DMS79 treated with DMSO at 0.1 percent for 48 hours (cell line): ENCODE measurements around the gene TPRN.

ENCODE experiments used
- DNase-seq: peaks from one replicate; lab custom pipeline; 2025; lab: John Stamatoyannopoulos, UW

TPRN gene

DNA sequence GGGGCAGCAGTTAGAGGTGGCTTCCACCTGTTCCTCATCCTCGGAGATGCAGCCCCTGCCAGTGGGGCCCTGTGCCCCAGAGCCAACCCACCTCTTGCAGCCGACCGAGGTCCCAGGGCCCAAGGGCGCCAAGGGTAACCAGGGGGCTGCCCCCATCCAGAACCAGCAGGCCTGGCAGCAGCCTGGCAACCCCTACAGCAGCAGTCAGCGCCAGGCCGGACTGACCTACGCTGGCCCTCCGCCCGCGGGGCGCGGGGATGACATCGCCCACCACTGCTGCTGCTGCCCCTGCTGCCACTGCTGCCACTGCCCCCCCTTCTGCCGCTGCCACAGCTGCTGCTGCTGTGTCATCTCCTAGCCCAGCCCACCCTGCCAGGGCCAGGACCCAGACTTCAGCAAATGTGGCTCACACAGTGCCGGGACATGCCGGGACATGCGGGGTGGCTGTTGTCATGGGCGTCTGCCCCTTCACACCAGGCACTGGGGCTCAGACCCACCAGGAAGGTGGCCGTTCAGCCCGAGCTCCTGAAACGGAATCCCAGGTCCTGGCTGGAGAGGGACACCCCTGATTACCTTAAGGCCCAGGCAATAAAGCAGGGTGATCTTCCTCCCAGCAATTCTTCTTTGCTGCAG is 25.3 kb upstream of the TPRN start:
- no peak for DNase-seq

DNA sequence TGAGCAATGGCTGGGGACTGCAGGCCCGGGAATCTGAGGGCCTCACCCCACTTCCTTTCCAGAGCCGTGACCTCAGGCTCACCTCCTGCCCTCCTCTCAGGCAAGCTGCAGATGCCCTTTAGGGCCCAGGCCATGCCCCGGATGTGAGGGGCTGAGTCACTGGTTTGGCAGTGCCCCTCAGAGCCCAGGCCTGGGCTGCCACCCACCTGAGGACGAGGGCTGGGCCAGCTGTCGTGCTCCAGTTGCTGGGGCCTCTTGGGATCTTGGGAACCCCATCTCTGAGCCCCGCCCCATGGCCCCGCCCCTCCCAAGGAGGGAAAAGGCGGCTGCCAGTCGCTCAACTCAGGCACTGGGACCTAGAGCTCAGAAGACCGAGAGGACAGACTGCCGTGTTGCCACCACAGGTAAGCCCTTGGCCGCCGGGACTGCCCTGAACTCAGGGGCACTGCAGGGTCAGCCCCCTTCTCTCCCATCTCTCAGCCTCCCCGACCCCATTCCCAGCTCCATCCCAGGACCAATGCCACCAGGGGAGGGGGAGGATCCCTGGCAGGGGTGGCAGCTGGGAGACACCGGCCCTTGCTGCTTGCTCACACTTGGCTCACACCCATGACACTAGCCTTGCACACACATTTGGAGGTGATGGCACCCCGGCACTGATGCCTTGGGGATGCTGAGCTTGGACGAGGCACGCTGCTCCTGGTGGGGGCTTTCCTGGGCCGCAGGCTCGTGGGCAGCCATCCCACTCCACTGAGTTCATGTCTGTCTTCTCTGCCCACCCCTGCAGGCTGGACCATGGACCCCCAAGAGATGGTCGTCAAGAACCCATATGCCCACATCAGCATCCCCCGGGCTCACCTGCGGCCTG is 24.5 kb upstream of the TPRN start, which contains the start of gene CYSRT1:
Gene CYSRT1 (plus strand): TSS at position 345 of the 865 bp plus-strand sequence. CDS start 448 bp downstream, at position 793.
- no peak for DNase-seq

GRCh38 chr9:137223078-137223970 is 22.8 kb upstream of the TPRN start:
- DNase-seq: peak; percentile 93

- no peak for DNase-seq
Observed at GRCh38 chr9:137222190-137223077, 21.9 kb upstream of the TPRN start, which contains the start of gene RNF208. Gene RNF208 (minus strand): TSS chr9:137222240. CDS start chr9:137221212, 1,028 bp downstream.

GRCh38 chr9:137221506-137222111 is 21.1 kb upstream of the TPRN start:
- peak; percentile 10 for DNase-seq

- DNase-seq: no peak
Observed at GRCh38 chr9:137221095-137221505, 20.6 kb upstream of the TPRN start.

DNA sequence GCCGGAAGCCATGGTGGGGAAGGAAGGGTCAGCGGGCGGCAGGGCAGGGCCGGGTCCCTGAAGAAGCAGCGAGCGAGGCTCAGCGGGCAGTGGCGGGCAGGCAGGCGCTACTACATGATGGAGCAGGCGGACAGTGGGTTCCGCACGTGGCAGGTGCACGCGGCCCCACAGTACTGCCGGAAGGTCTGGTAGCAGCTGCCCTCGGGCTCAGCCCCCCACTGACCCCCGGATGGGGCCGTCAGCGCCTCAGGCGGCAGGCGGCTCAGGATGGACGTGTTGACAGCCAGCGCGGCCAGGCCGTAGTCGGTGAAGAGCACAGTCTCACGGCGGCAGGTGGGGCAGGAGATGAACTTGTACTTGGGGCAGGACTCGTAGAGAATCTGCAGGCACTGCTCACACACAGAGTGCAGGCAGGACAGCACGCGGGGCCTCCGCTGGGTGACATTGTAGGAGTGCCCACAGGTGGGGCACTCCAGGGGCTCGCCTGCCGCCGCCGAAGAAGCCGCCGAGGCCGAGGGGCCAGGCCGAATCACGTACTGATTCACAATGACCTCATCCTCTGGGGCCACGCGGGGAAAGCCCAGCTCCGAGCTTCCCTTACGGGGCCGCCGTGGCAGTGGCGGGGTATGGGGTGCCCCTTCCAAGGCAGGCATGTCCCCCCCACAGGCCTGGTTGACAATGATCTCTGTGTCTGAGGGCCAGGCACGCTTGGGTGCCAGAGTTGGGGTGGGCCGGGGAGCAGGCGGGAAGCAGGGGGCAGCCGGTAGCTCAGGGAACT is 20.0 kb upstream of the TPRN start:
- no peak for DNase-seq

GRCh38 chr9:137219757-137220316 is 19.3 kb upstream of the TPRN start:
- no peak for DNase-seq

GRCh38 chr9:137218754-137219271 is 18.3 kb upstream of the TPRN start:
- no peak for DNase-seq

- no peak for DNase-seq
Observed at GRCh38 chr9:137218212-137218753, 17.7 kb upstream of the TPRN start.

GRCh38 chr9:137217276-137218211 is 17.0 kb upstream of the TPRN start:
- DNase-seq: no peak

GRCh38 chr9:137216188-137216965 is 15.8 kb upstream of the TPRN start:
- DNase-seq: no peak

DNA sequence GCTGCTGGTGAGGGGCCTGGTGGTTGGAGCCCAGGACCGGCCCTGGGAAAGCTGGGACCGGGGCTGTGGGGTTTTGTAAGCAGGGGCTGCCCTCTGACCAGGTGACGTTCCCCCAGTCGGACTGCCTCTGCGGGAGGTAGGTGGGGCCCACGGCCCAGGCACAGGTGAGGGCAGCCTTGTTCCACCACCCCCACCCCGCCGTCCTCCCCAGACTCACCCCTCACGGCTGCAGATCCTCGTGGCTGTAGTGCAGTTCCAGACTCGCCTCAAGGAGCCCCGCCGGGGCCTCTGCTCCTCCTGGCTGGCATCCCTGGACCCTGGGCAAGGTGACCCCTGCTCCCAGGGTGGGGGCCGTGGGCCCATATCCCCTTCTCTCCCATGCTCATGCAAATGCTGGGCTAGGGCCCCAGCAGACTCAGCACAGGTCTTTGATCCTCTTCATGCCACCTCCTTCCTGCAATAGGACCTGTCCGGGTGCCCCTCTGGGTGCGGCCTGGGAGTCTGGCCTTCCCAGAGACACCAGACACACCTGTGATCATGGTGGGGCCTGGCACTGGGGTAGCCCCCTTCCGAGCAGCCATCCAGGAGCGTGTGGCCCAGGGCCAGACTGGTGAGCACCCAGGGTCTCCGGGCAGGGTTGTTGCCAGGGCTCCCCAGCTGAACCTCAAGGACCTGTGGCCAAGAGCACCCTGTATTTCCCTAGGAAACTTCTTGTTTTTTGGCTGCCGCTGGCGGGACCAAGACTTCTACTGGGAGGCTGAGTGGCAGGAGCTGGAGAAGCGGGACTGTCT is 14.8 kb upstream of the TPRN start:
- no peak for DNase-seq

DNA sequence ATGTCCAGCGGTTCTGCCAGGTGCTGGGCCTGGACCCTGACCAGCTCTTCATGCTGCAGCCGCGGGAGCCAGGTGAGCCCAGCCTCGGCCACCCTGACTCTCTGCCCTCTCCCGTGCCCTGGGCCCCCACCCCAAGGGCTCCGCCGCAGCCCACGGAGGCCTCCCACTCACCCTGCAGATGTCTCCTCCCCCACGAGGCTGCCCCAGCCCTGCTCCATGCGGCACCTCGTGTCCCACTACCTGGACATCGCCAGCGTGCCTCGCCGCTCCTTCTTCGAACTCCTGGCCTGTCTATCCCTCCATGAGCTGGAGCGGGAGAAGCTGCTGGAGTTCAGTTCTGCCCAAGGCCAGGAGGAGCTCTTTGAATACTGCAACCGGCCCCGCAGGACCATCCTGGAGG is 14.1 kb upstream of the TPRN start:
- DNase-seq: no peak

DNA sequence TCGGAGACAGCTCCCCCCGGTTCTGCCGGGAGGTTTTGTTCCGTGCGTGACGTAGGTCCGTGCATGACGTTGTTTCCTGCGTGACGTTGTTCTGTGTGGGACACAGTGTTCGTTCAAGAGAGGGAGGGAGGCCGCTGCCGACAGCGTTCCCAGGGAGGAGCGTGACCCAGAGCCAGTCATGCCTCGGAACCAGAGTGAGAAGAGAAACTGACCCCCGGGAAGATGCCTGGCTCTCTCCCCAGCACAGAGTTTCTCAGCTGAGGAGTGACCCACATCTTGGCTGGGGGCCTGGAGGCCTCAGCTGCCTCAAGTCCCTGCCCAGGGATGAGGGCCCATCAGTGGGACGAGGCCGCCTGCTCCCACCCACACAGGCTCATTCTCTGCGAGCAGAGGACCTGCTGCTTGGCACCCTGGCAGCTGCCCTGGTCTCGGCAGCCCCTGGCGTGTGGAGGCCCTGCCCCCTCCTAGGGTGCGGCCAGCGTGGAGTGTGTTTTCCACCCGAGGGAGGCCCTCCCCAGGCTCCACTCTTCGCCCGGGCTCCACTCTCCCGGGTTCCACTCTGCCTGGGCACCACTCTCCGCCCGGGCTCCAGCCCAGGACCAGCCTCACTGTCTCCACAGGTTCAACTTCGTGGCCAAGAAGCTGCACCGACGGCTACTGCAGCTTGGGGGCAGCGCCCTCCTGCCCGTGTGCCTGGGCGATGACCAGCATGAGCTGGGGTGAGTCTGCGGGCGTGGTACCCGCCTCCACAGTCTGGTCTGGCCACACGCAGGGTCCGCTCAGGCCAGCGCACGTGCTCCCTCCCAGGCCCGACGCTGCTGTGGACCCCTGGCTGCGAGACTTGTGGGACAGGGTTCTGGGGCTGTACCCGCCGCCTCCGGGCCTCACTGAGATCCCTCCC is 12.9 kb upstream of the TPRN start:
- DNase-seq: no peak
